Body of pancreas (tissue), 4 donors: ENCODE results near the gene CCDC63.

Source experiments
- CTCF ChIP-seq, 7 experiments: fragments of 450-650 bp in 4 of 7; fragments of 200-600 bp in 3 of 7; sonication (generic) in 3 of 7; IDR thresholded peaks; one replicate each; pipeline ENCODE4 v1.5.1; 2016 to 2019; ENCODE audit warnings: antibody characterized with exemption in 7 of 7
- POLR2A ChIP-seq, 3 donors: fragments of 450-650 bp; IDR thresholded peaks; one replicate each; pipeline ENCODE4 v1.6.1; 2016; ENCODE audit warnings: antibody characterized with exemption in 3 of 3, mild to moderate bottlenecking in 2 of 3

GRCh38 chr12:110901401-110901800 is 54.6 kb downstream of the CCDC63 start:
- TF ChIP-seq CTCF (IDR thresholded peaks at IDR 0.05): no peak
- TF ChIP-seq POLR2A (IDR thresholded peaks at IDR 0.05): no peak
